Ovary (tissue), 9 donors: ENCODE measurements around the gene PANK2. TPM values are rescaled to one million over a fixed set of nuclear protein-coding genes. Genes with fewer than 3 reads are reported as not detected.

Experiments
- DNase-seq, 5 donors: peaks; one replicate each; pipeline ENCODE4 v3.0.0-alpha.2; 2019 to 2020
- H3K27ac ChIP-seq, 2 donors: fragments of 200-600 bp; one replicate each; pipeline versions ENCODE4 v1.5.1 to v1.8.0; 2019 to 2022
- H3K27me3 ChIP-seq: fragments of 200-600 bp; one replicate; pipeline ENCODE4 v1.8.0; 2022
- H3K36me3 ChIP-seq: fragments of 200-600 bp; sonication (generic); one replicate; pipeline ENCODE4 v1.5.1; 2019
- H3K4me1 ChIP-seq: one replicate; pipeline ENCODE4 v1.8.1; 2013; ENCODE audit warnings: mild to moderate bottlenecking, moderate library complexity; ENCODE audit not compliant: insufficient read depth
- H3K4me3 ChIP-seq: fragments of 200-600 bp; sonication (generic); one replicate; pipeline ENCODE4 v1.5.1; 2017
- H3K9me3 ChIP-seq, 2 donors: fragments of 200-600 bp in 1 of 2; sonication (generic) in 1 of 2; one replicate each; pipeline versions ENCODE4 v1.5.1 to v1.8.1; 2013 to 2019; ENCODE audit warnings: mild to moderate bottlenecking in 1 of 2, moderate library complexity in 1 of 2
- EP300 ChIP-seq: sonication (generic); formaldehyde crosslinking; IDR thresholded peaks from one replicate; pipeline ENCODE4 v1.6.1; 2017; ENCODE audit warnings: antibody characterized with exemption
- POLR2A ChIP-seq: fragments of 450-650 bp; IDR thresholded peaks from one replicate; pipeline ENCODE4 v1.6.1; 2017; ENCODE audit warnings: antibody characterized with exemption, mild to moderate bottlenecking, moderate library complexity
- WGBS, 3 donors: extraction: QIAGEN DNeasy Blood & Tissue Kit in 1 of 3; methylation state at CpG; one replicate each; pipeline versions ENCODE4 v1.1.5 to v1.1.7; 2013 to 2017; 5-methylcytosine and 5-hydroxymethylcytosine counted together
- intact Hi-C, 4 donors: fragments of 100-400 bp; cut with DNase I; formaldehyde crosslinking; loops; one replicate each; pipeline versions ENCODE4 v1.11.0 to v1.15.1; 2022 to 2023
- polyA plus RNA-seq, 2 donors: library from polyadenylated mRNA; stranded (reverse); fragments of 200-250 nt in 1 of 2; fragments of 350-450 nt in 1 of 2; fragmentation: Illumina TruSeq in 1 of 2; extraction: RNeasy Lipid Tissue Mini Kit (QIAGEN cat#74804) in 1 of 2; gene quantifications; one replicate each; pipeline ENCODE4 v1.2.3, GENCODE V29; 2013 to 2014
- total RNA-seq, 7 donors: library from RNA; depleted of rRNA in 2 of 7; stranded (reverse); fragments of >200 nt in 2 of 7; fragmentation: NEBNext Ultra II Directional in 3 of 7; extraction: Animal tissue kit (Norgen Biotek cat#: 25700) in 3 of 7; gene quantifications; one replicate each; pipeline versions ENCODE4 v1.1.0 to v1.2.4, GENCODE V29; 2016 to 2023
- TF ChIP-seq, protein P1 (sequence below), 3 donors: fragments of 450-650 bp in 2 of 3; fragments of 200-600 bp in 1 of 3; IDR thresholded peaks; one replicate each; pipeline versions ENCODE4 v1.5.1 to v1.8.0; 2016 to 2022; ENCODE audit warnings: antibody characterized with exemption in 3 of 3, mild to moderate bottlenecking in 1 of 3
- donor health status: DM: no; HTN: no; CAD: no; lungs with moderate emphysema.
- donor health status: DM: no; HTN: no; CAD: no.
- donor health status: Bipolar disorder and iron deficiency.
- donor health status: DM: yes; HTN: yes; CAD: no.
- donor health status: DM: no; HTN: no; CAD: no.
- donor health status: DM: yes; HTN: yes; CAD: no.

PANK2 gene
- total and polyA plus RNA-seq, 9 donors = 20.0 to 39.5 (median 33.9) TPM

DNA sequence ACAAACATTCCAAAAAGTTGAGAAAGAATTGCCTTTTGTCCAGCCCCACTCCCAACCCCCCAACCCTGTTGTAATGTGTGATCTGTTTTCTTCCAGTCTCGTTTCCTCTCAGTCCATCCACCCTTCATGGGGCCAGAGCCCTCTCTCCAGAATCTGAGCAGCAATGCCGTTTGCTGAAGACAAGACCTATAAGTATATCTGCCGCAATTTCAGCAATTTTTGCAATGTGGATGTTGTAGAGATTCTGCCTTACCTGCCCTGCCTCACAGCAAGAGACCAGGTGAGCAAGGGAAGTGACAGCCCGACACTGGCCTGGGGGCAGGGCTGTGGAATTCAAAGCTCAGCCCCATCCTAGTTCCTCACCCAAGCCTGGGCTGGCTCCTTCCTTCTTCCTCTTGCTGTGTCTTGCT, 34.7 kb upstream of the PANK2 start:
- TF ChIP-seq, protein P1, sequence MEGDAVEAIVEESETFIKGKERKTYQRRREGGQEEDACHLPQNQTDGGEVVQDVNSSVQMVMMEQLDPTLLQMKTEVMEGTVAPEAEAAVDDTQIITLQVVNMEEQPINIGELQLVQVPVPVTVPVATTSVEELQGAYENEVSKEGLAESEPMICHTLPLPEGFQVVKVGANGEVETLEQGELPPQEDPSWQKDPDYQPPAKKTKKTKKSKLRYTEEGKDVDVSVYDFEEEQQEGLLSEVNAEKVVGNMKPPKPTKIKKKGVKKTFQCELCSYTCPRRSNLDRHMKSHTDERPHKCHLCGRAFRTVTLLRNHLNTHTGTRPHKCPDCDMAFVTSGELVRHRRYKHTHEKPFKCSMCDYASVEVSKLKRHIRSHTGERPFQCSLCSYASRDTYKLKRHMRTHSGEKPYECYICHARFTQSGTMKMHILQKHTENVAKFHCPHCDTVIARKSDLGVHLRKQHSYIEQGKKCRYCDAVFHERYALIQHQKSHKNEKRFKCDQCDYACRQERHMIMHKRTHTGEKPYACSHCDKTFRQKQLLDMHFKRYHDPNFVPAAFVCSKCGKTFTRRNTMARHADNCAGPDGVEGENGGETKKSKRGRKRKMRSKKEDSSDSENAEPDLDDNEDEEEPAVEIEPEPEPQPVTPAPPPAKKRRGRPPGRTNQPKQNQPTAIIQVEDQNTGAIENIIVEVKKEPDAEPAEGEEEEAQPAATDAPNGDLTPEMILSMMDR (IDR thresholded peaks at IDR 0.05) = no peak
- no peak for TF ChIP-seq EP300
- TF ChIP-seq POLR2A = no peak
- Histone ChIP-seq H3K27me3 (no peaks in the 10 kb centered on the region), H3K4me1 (no peaks in the 10 kb centered on the region), H3K4me3 (no peak overlapping the region), H3K36me3 (no peaks in the 10 kb centered on the region), H3K9me3 (no peaks in the 10 kb centered on the region), H3K27ac (no peak overlapping the region)
- DNase-seq = no peak
- intact Hi-C loops = no loop called here
- 73 to 82% (median 75%) methylated on average over 4 of the region's 4 CpGs for WGBS, 3 donors

DNA sequence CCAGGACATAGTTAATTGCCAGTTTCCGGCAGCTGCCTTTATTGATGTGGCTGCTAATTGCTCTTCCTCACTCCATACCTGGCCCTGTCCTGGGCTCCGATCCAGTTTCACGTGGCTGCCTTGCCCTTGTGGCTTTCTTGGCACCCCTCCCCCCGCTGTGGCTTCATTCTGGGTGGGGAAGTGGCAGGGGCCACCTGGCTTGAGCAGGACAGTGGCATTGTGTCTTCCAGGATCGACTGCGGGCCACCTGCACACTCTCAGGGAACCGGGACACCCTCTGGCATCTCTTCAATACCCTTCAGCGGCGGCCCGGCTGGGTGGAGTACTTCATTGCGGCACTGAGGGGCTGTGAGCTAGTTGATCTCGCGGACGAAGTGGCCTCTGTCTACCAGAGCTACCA, 31.8 kb upstream of the PANK2 start:
- Histone ChIP-seq H3K9me3 (no peaks in the 10 kb centered on the region), H3K27me3 (no peaks in the 10 kb centered on the region), H3K36me3 (no peaks in the 10 kb centered on the region), H3K4me3 (no peak overlapping the region), H3K4me1 (no peaks in the 10 kb centered on the region), H3K27ac (no peak overlapping the region)
- no peak for DNase-seq
- intact Hi-C loops = loop anchor here in 1 of 4 donors (5.0 kb wide), 1 partner anchor 70 kb away; the partner anchor contains the start of gene CENPB
- 78 to 82% (median 79%) methylated on average over 14 of the region's 14 CpGs for WGBS, 3 donors
- TF ChIP-seq EP300 = no peak
- TF ChIP-seq, protein P1 (IDR thresholded peaks at IDR 0.05) = no peak
- TF ChIP-seq POLR2A = no peak

DNA sequence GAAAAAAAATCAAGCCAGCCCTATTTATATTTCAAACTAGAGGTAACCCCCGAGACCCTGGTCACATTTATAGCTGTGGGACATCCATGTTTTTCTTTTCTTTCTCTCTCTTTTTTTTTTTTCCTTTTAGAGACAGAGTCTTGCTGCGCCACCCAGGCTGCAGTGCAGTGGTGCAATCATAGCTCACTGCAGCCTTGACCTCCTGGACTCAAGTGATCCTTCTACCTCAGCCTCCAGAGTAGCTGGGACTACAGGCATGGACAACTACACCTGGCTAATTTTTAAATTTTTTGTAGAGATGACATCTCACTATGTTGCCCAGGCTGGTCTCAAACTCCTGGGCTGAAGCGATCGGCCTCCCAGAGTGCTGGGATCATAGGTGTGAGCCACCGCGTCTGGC, 30.5 kb upstream of the PANK2 start:
- Histone ChIP-seq H3K27ac (no peak overlapping the region), H3K9me3 (no peaks in the 10 kb centered on the region), H3K4me3 (no peak overlapping the region), H3K4me1 (no peaks in the 10 kb centered on the region), H3K27me3 (no peaks in the 10 kb centered on the region), H3K36me3 (no peaks in the 10 kb centered on the region)
- no peak for TF ChIP-seq POLR2A
- intact Hi-C loops = loop anchor here in 1 of 4 donors (5.0 kb wide), 1 partner anchor 71 kb away; the partner anchor contains the start of gene CENPB
- WGBS, 3 donors = 92 to 95% (median 93%) methylated on average over 6 of the region's 6 CpGs
- no peak for DNase-seq

DNA sequence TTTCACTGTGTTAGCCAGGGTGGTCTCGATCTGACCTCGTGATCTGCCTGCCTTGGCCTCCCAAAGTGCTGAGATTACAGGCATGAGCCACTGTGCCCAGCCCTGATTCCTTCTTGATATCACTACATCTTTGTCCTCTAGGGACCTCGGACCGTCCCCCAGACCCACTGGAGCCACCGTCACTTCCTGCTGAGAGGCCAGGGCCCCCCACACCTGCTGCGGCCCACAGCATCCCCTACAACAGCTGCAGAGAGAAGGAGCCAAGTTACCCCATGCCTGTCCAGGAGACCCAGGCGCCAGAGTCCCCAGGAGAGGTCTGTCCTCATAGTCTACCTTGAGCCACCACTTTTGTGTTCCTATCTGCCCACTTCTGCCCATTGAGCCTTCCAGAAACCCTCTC, 28.0 kb upstream of the PANK2 start:
- no peak overlapping the region for H3K4me3 ChIP-seq
- no peaks in the 10 kb centered on the region for H3K9me3 ChIP-seq
- intact Hi-C loops = no loop called here
- H3K36me3 ChIP-seq = no peaks in the 10 kb centered on the region
- no peaks in the 10 kb centered on the region for H3K27me3 ChIP-seq
- WGBS, 3 donors = 93 to 98% (median 94%) methylated on average over 7 of the region's 7 CpGs
- no peaks in the 10 kb centered on the region for H3K4me1 ChIP-seq
- TF ChIP-seq, protein P1 (IDR thresholded peaks at IDR 0.05) = no peak
- TF ChIP-seq POLR2A (no peak), EP300 (no peak)
- no peak overlapping the region for H3K27ac ChIP-seq
- no peak for DNase-seq

DNA sequence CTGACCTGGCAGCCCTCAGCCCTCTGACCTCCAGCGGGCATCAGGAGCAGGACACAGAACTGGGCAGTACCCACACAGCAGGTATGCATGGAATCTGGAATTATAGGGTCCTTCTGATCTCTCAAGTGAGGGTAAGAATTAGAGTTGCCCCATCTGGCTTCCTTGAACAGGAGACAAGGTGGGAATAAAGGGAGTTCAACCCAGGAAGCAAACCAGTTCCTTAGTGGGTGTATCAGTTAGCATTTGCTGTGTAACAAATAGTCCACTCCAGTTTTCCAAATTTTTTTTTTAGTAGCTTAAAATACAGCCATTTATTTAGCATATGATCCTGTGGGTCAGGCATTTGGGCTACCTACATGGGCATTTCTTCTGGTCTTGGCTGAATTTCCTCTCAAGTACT, 26.9 kb upstream of the PANK2 start:
- Histone ChIP-seq H3K4me3 (no peak overlapping the region), H3K9me3 (no peaks in the 10 kb centered on the region), H3K27me3 (no peaks in the 10 kb centered on the region), H3K27ac (no peak overlapping the region), H3K4me1 (no peaks in the 10 kb centered on the region), H3K36me3 (no peaks in the 10 kb centered on the region)
- no peak for DNase-seq
- 96 to 100% (median 100%) methylated on average over 1 of the region's 1 CpG for WGBS, 3 donors
- TF ChIP-seq EP300 = no peak
- no peak for TF ChIP-seq POLR2A
- TF ChIP-seq, protein P1 (IDR thresholded peaks at IDR 0.05) = no peak
- intact Hi-C loops = no loop called here
